NCI-H187 treated with DMSO at 0.1 percent for 48 hours (cell line): ENCODE results near the gene LRIT2.

Experiments used
- DNase-seq: peaks from one replicate; lab custom pipeline; 2025; lab: John Stamatoyannopoulos, UW

LRIT2 gene

DNA sequence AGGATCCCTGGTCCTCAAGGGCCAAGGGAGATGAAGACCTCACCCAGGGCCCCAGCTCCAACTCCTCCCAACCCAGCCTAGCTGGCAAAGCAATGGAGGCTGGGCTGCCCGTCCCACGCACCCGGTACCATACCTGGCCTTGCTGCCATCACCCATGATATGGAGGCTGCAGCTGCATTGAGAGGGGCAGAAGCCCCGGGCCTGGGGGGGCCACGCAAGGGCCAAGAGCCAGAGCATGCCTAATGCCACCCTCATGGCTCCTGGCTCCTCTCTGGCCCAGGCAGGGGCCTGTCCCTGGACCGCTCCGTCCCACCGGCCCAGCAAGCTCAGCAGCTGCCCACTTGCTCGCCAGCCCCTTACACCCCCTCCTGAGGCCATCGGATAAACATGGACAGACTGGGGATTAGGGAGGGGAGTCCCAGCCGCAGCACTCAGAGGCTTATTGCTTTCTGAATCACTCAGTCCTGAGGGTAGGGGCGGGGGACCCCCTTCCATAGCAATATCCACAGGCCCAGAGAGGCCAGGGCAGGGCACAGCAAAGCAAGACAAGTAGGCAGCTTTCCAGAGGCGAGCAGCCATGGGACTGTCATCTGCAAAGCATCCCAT, 15.9 kb upstream of the LRIT2 start, which contains the start of gene LRIT1:
LRIT1 (minus strand) TSS at position 362 of the 606 bp plus-strand sequence; CDS start at position 255, 107 bp downstream.
- DNase-seq: no peak

GRCh38 chr10:84238909-84239308, 13.6 kb upstream of the LRIT2 start:
- no peak for DNase-seq

- DNase-seq: no peak
Observed at GRCh38 chr10:84237199-84238051, 12.1 kb upstream of the LRIT2 start.

DNA sequence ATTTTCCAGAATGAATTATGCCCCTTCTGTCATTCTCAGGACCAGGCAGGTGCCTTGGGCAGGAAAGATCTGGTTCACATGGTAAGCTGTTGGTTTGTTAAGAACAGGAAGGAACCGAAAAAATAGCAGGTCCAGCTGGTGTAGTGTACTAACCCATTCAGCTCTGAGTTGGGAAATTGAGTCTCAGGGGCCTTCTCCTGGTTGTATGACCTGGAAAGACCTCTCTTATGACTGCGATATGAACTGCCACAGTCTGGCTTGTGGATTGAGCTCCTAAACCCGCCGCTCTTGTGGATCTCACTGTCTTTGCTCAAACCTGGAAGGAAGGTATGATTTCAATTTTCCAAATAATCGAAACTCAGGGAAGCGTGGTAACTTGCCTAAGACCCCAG, 11.5 kb upstream of the LRIT2 start:
- no peak for DNase-seq

DNA sequence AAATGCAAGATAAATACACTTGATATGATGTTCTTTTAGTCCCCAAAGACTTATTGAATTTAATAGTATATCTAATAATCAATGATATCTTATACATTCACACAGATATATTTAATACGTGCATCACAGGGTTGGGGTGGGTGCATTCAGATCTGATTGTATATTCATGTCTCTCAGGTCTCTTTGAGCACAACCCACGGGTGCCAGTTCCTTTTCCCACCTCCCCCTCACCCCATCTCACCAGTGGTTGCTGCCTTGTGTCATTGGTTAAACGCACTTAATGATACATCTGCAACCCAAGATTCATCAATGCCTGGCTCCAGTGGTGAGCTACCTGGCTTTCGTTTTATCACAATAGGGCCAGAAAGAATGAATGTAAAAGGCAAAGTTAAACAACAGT, 9.8 kb upstream of the LRIT2 start:
- DNase-seq: no peak

DNA sequence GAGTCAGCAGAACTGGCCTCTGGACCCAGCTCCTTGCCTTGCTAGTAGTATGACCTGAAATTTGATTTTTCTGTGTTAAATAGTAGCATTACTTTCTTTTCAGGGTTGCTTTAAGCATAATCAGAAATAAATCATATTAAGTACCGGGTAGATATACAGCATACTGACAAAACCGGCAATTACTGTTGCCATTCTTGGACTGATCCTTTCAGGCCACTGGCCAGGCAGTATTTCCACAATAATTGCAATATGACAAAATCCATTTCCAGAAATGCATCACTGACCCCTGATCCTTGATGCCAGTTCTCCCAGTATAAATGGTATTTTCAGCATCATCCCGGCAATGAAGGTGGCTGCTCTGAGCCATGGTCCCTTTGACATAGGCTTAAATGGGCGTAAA, 9.1 kb upstream of the LRIT2 start:
- DNase-seq: no peak

DNA sequence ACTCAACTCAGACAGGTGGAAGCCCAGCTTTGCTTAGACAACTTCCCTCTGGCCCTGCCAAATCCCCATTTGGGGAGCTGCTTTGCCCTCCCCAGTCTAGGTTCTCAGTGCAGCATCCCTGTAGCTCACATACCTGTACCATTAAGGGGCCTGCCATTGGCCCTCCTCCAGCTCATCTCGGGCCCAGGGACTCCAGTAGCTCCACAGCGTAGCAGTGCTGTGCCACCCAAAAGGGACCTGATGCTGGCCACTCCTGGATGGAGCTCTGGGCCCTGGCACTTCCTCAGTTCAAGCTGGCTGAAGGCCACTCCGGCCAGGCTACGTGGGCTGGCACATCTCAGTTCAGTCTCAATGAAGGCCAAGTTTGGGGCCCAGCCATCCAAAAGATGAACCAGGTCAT, 8.6 kb upstream of the LRIT2 start:
- DNase-seq: no peak

DNA sequence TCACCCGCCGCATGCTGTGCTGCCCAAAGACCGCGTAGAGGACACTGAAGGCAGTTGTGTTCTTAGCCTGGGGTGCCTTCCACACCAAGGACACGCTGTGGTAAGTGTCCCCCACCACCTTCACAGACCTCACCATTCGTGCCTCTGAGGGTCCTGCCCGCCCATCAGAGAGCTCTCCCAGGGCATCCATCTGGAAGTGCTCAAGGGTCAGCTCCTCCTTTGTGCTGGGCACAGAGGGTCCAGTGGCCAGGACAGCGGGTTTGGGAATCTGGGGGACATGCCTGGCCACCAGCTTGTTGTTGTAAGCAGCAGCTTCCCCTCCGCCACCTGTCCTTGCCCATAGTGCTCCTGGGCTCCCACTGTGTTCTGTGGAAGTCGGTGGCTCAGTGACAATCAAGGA, 7.0 kb upstream of the LRIT2 start:
- DNase-seq: no peak

DNA sequence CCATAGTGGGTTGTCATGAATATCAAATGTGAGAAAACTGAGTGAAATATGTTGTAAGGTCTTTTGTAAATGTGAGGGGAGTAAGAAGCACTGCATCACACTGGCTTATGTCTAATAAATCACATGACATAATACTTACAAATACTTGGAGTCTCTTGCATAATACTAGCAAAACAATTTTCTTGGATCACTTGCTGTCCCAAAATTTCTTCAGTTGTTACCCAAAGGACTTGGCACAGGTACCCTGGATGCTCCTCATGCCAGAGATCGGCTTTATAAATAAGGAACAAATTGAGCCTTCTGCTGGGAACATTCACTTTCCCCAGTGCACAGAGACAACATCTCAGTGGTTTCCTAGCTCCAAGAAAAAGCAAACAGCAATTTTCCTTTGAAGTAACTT, 5.0 kb upstream of the LRIT2 start:
- DNase-seq: no peak

DNA sequence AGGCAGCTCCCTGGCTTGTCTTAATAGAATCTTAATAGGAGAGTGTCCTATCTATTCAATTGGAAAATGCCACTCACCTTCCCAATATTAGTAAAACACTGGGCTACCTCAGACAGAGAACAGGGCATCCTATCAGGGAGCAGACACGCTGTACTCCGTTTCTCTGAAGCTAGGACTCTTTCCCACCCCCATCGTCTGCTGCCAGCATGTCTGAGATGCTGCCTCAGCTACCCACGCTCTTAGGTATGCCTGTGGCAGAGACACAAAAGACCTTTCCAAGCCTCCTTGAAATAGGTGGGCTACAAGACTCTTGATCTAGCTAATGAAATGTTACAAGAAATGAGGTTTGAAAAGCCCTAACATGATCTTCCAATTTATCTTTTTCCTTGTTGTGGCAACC, 2.5 kb upstream of the LRIT2 start:
- no peak for DNase-seq

DNA sequence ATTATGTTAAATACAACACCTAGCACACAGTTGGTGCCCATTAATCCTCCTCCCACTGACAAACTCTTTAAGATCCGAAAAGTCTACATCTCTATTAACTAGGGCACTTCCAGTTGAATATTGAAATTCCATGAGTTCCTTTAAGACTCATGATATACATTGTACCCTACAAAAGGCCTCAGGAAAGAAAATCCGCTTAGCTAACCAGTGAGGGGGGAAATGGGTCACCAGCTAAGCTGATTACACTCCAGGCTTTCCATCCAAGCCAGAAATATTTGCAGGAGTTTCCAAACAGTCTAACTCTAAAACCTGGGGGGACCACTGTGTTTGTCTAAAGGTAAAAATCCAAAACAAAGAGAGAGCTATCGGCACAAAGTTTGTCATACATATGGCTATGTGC, 1.3 kb upstream of the LRIT2 start:
- no peak for DNase-seq

- DNase-seq: no peak
Observed at GRCh38 chr10:84224411-84225028, 824 bp downstream of the LRIT2 start.

DNA sequence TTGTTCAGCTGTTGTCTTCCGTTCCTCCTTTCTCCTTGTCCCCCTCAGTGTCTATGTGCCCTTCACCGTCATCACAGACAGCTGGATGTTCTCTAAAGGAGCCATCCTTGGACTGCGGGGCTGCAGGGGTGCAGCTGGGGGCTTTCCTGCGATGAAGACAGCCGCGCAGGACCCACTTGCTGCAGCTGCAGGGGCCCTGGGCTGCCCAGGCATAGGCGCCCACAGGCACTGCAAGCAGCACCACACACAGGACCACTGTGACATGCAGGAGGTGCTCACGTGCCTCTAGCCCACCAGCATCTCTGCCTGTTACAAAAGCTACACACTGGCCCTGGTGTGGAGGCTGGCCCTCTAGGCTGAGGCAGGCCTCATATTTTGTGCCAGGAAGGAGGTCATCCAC, 3.4 kb downstream of the LRIT2 start:
- no peak for DNase-seq

DNA sequence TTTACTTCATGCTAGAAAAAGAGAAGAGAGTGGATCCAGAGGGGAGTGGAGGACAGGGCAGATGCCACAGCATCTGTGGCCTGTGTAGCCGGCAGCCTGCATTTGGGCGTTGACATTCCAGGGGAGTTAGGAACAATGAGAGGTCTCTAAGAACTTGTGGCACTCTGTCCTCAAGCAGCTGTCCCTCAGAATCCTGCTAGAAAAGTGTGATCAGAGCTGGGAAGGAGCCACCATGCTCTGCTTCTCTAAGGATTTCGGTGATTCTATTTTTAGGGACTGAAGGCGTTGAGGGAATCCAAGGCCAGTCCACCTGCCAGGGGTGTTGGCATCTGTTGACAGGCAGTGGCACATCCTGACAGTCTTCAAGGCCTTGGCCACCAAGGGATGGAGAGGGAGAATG, 7.6 kb downstream of the LRIT2 start:
- no peak for DNase-seq

DNA sequence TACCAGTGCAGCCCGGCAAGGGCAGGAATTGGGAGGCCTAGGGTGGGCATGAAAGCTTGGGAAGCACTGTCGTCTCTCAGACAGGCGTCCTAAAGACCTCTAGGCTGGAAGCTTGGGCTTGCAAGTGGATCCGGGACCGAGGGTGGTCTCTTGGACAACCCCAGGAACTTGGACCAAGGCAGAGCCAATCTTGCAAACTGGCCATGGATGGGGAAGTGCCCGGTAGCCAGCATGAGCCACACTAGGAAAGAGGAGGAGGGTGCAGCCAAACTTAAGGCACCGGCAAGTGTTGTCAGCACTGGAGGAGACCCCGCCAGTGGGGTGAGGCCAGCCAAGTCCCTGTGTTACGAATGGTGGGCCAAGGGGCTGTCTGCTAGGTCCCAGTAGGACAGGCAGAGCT, 8.5 kb downstream of the LRIT2 start:
- no peak for DNase-seq

- no peak for DNase-seq
Observed at GRCh38 chr10:84214612-84215235, 10.6 kb downstream of the LRIT2 start.

DNA sequence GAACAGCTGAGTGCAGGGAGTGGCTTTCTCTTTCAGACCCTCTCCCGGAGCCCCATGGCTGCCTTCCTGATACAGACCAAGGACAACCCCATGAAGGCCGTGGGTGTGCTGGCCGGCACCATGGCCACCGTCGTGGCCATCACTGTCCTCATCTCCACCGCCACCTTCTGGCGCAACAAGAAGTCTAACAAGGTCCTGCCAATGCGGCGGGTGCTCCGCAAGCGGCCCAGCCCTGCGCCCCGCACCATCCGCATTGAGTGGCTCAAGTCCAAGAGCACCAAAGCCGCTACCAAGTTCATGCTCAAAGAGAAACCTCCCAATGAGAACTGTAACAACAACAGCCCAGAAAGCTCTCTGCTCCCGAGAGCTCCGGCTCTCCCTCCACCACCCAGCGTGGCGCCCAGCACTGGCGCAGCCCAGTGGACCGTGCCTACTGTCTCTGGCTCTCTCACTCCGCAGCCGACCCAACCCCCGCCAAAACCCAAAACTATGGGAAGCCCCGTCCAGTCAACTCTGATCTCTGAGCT, 11.2 kb downstream of the LRIT2 start:
- DNase-seq: no peak

DNA sequence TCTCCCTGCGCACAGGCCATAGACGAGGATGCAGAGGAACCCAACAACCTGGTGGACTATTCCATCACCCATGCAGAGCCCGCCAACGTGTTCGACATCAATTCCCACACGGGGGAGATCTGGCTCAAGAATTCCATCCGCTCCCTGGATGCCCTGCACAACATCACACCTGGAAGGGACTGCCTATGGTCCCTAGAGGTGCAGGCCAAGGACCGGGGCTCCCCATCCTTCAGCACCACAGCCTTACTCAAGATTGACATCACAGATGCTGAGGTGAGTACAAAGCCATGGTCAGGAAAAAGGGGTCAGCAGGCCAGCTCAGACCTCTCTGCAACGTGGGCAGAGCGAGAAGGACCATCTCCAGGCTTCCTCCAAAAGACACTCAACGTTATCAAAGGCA, 12.3 kb downstream of the LRIT2 start:
- DNase-seq: no peak

- DNase-seq: no peak
Observed at GRCh38 chr10:84212014-84212413, 13.3 kb downstream of the LRIT2 start.

DNA sequence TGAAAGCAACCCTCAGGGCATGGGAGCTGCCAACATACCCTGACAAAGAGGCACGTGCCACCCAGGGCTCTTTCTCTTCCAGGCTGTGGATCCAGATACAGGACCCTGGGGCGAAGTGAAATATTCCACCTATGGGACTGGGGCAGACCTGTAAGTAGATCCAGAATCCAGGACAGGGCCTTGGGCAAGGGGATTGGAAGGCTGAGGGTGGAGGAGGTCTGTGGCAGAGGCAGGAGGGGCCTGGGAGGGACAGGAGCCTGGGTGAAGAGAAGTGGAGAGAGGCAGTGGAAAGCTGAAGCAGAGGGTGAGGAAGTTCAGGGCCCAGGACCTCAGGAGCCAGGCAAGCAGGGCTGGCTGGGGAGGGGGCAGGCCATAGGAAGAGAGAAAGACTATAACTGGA, 13.8 kb downstream of the LRIT2 start:
- no peak for DNase-seq

DNA sequence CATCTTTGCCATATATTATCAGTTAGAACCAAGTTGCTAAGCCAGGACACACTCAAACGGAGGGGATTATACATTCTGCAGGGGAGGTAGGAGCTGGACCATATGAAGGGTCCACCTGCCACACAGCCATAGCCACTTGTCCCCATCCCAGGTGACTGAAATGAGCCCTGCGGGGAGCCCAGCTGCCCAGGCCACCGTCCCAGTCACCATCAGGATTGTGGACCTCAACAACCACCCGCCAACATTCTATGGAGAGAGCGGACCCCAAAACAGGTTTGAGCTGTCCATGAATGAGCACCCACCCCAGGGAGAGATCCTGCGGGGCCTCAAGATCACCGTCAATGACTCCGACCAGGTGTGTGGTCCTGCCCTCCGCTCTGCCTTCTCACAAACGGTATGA, 17.3 kb downstream of the LRIT2 start:
- no peak for DNase-seq

GRCh38 chr10:84205853-84206525, 19.4 kb downstream of the LRIT2 start:
- no peak for DNase-seq
